Urothelium cell line (cell line): Measurements from ENCODE around the gene UBXN1.
A peak's percentile ranks its signal among the peaks of the same experiment; 100 is the strongest.

Source experiments
- DNase-seq: peaks from one replicate; pipeline ENCODE4 v3.0.0; 2011; ENCODE audit warnings: low spot score, mixed read lengths
- FAIRE-seq: peaks from 2 replicates; lab custom pipeline; 2011; peaks lifted over from hg19 to GRCh38; lab: Jason Lieb, UNC

Gene UBXN1

DNA sequence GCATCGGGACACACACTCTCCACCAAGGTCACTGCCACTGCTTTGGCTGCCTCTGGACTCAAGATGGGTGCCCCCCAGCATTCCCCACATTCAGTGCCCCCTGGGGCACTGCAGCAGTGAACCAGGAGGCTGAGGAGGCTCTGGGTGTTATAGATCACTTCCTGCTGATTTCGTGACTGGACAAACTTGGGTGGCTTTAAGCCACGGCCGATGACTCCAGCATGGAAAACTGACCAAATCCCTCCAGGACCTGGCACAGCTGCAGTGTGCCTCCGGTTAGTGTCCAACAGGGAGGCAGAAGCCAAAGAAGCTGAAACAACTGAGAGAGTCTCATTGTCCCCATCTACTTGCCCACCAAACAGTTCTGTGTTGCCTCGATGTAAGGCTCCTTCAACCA lies 31.3 kb downstream of the UBXN1 start:
- FAIRE-seq = no peak

DNA sequence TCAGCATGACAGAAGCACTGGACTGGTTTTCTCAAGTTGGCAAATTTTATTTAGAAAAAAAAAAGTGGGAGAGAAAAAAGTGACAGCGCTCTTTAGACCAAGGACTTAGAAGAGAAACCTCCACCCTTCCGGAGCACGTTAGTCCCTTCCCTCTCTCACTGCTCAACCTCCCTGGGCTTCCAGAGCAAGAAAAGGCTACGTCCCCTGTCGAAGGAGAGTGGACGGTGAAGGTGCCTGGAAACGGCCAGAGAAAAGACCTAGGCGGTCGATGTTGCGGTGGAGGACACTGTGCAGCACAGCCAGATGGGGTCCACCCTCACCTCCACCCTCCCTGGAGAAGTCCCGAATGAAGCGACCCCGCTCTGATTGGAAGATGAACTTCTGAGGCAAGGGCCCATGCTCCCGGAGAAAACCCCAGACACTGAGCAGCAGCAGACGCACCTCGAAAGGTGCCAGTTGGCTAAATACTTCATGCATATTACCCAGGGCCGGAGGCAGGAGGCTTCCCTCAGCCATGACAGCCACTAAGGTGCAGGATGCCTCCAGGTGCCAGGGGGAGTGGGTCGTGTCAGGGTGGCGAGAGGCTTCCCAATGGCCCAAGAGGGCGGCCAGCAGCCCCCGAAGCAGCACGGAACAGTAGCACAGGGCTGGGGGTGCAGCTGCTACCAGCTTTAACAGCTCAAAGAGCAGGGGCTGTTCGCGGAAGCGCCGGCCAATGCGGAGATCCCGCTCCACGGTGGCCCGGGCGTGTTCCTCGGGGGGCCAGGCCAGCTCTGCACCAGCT lies 31.9 kb downstream of the UBXN1 start:
- DNase-seq = no peak
- no peak for FAIRE-seq

More for the DNA sequence above, 31.3 kb downstream of the UBXN1 start:
- DNase-seq = no peak

DNA sequence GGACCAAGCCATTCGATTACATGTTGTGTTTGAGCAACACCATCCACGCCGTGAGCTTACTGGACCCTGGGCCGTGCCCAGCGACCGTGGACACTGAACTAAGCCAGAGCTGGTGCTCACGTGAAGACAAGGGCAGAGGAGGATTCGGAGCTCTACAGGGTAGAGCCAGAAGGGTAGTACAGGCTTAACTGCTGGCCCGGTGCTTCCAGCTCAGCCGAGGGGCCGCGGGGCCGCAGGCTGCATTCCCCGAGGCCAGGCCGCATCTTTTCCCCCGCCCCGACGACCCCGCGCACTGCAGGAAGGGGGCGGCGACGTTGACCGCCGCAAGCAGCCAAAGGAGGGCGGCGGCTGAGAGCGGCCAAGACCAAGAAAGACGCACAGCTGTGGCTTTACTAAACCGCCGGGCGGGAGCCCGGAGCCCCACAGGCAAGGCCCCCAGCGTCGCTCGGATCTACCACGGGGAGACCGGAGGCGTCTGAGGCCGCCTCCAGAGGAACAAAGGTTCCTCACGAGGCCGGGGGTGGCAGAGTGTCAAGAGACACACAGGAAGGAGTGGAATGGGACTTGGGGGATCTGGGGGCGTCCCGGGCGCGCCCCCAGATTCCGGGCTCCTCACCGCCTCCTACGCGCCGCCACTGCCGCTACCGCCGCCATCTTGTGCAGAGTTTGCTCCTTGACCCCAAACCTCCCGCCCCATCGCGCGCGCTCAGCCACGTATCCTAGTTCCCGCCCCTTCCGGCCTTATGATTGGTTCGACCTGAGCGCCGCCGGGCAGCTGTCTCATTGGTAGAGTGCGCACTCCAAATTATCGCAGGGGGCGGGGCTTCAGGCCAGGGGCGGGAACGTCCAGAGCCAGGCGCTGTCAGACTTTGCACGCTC lies 32.7 kb downstream of the UBXN1 start, which contains the start of gene GANAB:
Gene GANAB, minus strand, starts transcription at position 668 of the 879 bp plus-strand sequence. Its CDS starts 14 bp downstream, at position 654.
- peak; percentile 100 for DNase-seq
- no peak for FAIRE-seq

DNA sequence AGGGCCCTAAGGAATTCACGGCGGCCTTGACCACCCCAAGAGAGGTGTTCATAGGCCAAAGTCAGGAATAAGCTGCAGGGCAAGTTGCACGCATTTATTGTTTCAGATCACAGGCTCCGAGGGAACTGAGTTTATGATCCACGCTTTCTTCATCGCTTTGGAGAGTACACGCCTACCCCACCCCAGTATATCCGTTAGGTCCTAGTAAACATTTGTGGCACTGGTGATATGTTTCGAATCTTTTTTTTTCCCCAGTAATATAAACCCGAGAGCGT lies 33.3 kb downstream of the UBXN1 start:
- no peak for FAIRE-seq
- no peak for DNase-seq

DNA sequence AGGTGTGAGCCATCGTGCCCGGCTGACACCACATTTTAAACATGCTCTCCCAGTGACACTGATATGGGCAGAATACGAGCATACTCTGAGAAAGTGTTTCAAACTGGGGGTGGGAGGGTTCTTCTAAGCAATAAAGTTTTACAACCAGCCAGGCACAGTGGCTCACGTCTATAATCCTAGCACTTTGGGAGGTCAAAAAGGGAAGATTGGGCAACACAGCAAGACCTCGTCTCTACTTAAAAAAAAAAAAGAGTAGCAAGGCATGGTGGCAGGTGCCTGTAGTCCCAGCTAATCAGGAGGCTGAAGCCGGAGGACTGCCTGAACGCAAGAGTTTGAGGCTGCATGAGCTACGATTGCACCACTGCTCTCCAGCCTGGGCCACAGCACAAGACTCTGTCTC lies 34.7 kb downstream of the UBXN1 start:
- FAIRE-seq (no peak), DNase-seq (no peak)

DNA sequence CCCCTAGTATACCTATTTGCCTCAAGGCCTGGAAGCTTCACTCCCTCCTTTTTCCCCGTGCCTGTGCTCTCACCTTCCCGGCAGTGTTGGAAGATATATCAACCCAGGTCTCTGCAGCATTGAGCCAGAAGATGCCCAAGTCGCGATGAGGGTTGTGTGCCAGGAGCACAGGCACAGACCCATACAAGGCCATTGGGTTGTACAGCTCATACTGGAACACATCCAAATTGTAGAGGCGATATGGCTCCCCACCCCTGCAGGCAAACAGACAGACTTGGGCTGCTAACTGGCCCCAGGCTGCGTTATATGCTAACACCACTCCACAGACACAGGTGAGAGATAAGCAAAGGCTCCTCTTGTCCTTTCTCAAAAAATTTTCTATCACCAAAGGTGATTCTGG lies 46.4 kb downstream of the UBXN1 start:
- no peak for FAIRE-seq
- no peak for DNase-seq

DNA sequence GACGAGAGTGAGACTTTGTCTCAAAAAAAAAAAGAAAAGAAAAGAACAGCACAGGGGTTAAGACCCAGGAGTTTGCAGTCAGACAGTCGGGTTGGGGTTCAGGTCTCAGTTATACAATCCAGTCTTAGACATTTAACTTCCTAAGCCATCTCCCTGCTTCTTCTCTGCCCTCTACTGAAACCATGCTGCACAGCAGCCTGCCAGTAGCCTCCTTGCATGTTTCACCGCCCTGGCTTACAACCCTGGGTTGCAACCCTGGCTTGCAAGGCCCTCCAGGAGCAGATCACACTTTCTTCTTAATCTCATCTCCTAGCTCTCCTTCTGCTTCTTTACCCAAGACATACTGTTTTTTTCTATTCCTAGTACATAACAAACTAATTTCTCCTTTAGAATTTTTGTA lies 51.2 kb downstream of the UBXN1 start:
- no peak for DNase-seq
- no peak for FAIRE-seq
